HUES48 (cell line): ENCODE data around the gene SLC39A1.

Source experiments
- H3K27ac ChIP-seq: one replicate; pipeline ENCODE4 v1.7.0; 2013; ENCODE audit warnings: low read depth, low read length, inconsistent platforms
- H3K27me3 ChIP-seq: 2 replicates; pipeline ENCODE4 v1.6.1; 2013; ENCODE audit warnings: mild to moderate bottlenecking, low read length; ENCODE audit not compliant: control insufficient read depth, insufficient read depth
- H3K36me3 ChIP-seq: 2 replicates; pipeline ENCODE4 v1.6.1; 2013; ENCODE audit warnings: low read length; ENCODE audit not compliant: control insufficient read depth, insufficient read depth
- H3K4me1 ChIP-seq: 2 replicates; pipeline ENCODE4 v1.6.1; 2013; ENCODE audit warnings: mild to moderate bottlenecking, low read length; ENCODE audit not compliant: control insufficient read depth, insufficient read depth
- H3K4me3 ChIP-seq: 2 replicates; pipeline ENCODE4 v1.5.1; 2013; ENCODE audit warnings: mild to moderate bottlenecking, low read depth, low read length
- H3K9ac ChIP-seq: 2 replicates; pipeline ENCODE4 v1.6.1; 2013; ENCODE audit warnings: mild to moderate bottlenecking, low read depth, low read length, moderate library complexity
- H3K9me3 ChIP-seq: 2 replicates; pipeline ENCODE4 v1.6.1; 2013; ENCODE audit warnings: low read length; ENCODE audit not compliant: control insufficient read depth, insufficient read depth

Gene SLC39A1

GRCh38 chr1:153928245-153928644, 35.1 kb downstream of the SLC39A1 start:
- Histone ChIP-seq H3K4me1 (peaks cover 5% of the 10 kb centered on the region; the same call in 1 of the 2 replicates), H3K9ac (no peak overlapping the region), H3K4me3 (no peak overlapping the region), H3K9me3 (no peaks in the 10 kb centered on the region), H3K27ac (peak overlapping the region; percentile 6), H3K36me3 (peaks cover 36% of the 10 kb centered on the region), H3K27me3 (no peaks in the 10 kb centered on the region)

GRCh38 chr1:153926405-153926804, 36.9 kb downstream of the SLC39A1 start:
- Histone ChIP-seq H3K4me1 (peaks cover 5% of the 10 kb centered on the region), H3K9me3 (no peaks in the 10 kb centered on the region), H3K27me3 (no peaks in the 10 kb centered on the region), H3K9ac (no peak overlapping the region), H3K4me3 (no peak overlapping the region), H3K36me3 (peaks cover 22% of the 10 kb centered on the region), H3K27ac (no peak overlapping the region)

- Histone ChIP-seq H3K4me1 (peaks cover 22% of the 10 kb centered on the region), H3K9ac (peak within 1 kb of the TSS; percentile 89), H3K27me3 (no peaks in the 10 kb centered on the region), H3K36me3 (peaks cover 12% of the 10 kb centered on the region), H3K27ac (peak within 1 kb of the TSS; percentile 99), H3K9me3 (no peaks in the 10 kb centered on the region), H3K4me3 (peak within 1 kb of the TSS; percentile 100)
These were observed 40.1 kb downstream of the SLC39A1 start, which contains the start of gene GATAD2B for GRCh38 chr1:153922972-153923925. Gene GATAD2B (minus strand): TSS chr1:153922972. CDS start chr1:153828347, 94,625 bp downstream.

- Histone ChIP-seq H3K4me3 (peak overlapping the region; percentile 100), H3K27ac (peak overlapping the region; percentile 99), H3K36me3 (peaks cover 14% of the 10 kb centered on the region), H3K9me3 (no peaks in the 10 kb centered on the region), H3K9ac (peak overlapping the region; percentile 89), H3K4me1 (peaks cover 22% of the 10 kb centered on the region), H3K27me3 (no peaks in the 10 kb centered on the region)
These were observed 41.0 kb downstream of the SLC39A1 start for GRCh38 chr1:153922076-153922971.

GRCh38 chr1:153921803-153922075, 41.6 kb downstream of the SLC39A1 start:
- Histone ChIP-seq H3K4me1 (peaks cover 22% of the 10 kb centered on the region), H3K36me3 (peaks cover 14% of the 10 kb centered on the region), H3K27me3 (no peaks in the 10 kb centered on the region), H3K4me3 (peak overlapping the region; percentile 100), H3K9me3 (no peaks in the 10 kb centered on the region), H3K9ac (peak overlapping the region; percentile 89), H3K27ac (peak overlapping the region; percentile 99)

GRCh38 chr1:153921080-153921802, 42.1 kb downstream of the SLC39A1 start:
- H3K9me3 ChIP-seq: no peaks in the 10 kb centered on the region
- H3K4me1 ChIP-seq: peaks cover 22% of the 10 kb centered on the region
- peak overlapping the region; percentile 99 for H3K27ac ChIP-seq

GRCh38 chr1:153919876-153920852, 43.2 kb downstream of the SLC39A1 start:
- Histone ChIP-seq H3K9me3 (no peaks in the 10 kb centered on the region), H3K36me3 (peaks cover 14% of the 10 kb centered on the region), H3K9ac (peak overlapping the region; percentile 7; the same call in 1 of the 2 replicates), H3K4me3 (peak overlapping the region; percentile 100), H3K4me1 (peaks cover 22% of the 10 kb centered on the region), H3K27ac (peak overlapping the region; percentile 51), H3K27me3 (no peaks in the 10 kb centered on the region)

More at GRCh38 chr1:153921080-153921802, 42.1 kb downstream of the SLC39A1 start:
- Histone ChIP-seq H3K36me3 (peaks cover 14% of the 10 kb centered on the region), H3K27me3 (no peaks in the 10 kb centered on the region), H3K4me3 (peak overlapping the region; percentile 100), H3K9ac (peak overlapping the region; percentile 89)

- H3K4me3 ChIP-seq: no peak overlapping the region
- H3K27ac ChIP-seq: no peak overlapping the region
- peaks cover 14% of the 10 kb centered on the region for H3K36me3 ChIP-seq
- H3K9ac ChIP-seq: no peak overlapping the region
- peaks cover 16% of the 10 kb centered on the region for H3K4me1 ChIP-seq
- no peaks in the 10 kb centered on the region for H3K27me3 ChIP-seq
- no peaks in the 10 kb centered on the region for H3K9me3 ChIP-seq
These were observed 47.0 kb downstream of the SLC39A1 start for GRCh38 chr1:153916297-153916696.

GRCh38 chr1:153912349-153912748, 51.0 kb downstream of the SLC39A1 start:
- Histone ChIP-seq H3K9me3 (no peaks in the 10 kb centered on the region), H3K9ac (no peak overlapping the region), H3K4me1 (no peaks in the 10 kb centered on the region), H3K4me3 (no peak overlapping the region), H3K27me3 (no peaks in the 10 kb centered on the region), H3K36me3 (no peaks in the 10 kb centered on the region; the same call in 1 of the 2 replicates), H3K27ac (no peak overlapping the region)
